NCI-H510A (cell line): ENCODE measurements around the gene GJB2.

Source experiments
- DNase-seq: peaks from one replicate; lab custom pipeline; 2025; lab: John Stamatoyannopoulos, UW

The GJB2 gene

GRCh38 chr13:20192836-20193161 lies at the start of gene GJB2:
Gene GJB2 (minus strand): TSS chr13:20192938. CDS start chr13:20189581, 3,357 bp downstream.
- no peak for DNase-seq

- no peak for DNase-seq
Measured at GRCh38 chr13:20241593-20241992, 48.9 kb upstream of the GJB2 start.

GRCh38 chr13:20239748-20240147 lies 47.0 kb upstream of the GJB2 start:
- DNase-seq: no peak

GRCh38 chr13:20232556-20233277 lies 40.0 kb upstream of the GJB2 start:
- DNase-seq: no peak

GRCh38 chr13:20231839-20232555 lies 39.3 kb upstream of the GJB2 start, which contains the start of gene GJB6:
Gene GJB6 (minus strand): TSS chr13:20232319. CDS start chr13:20223480, 8,839 bp downstream.
- DNase-seq: no peak

GRCh38 chr13:20230913-20231838 lies 38.4 kb upstream of the GJB2 start:
- no peak for DNase-seq

GRCh38 chr13:20227730-20228129 lies 35.0 kb upstream of the GJB2 start:
- no peak for DNase-seq

- DNase-seq: no peak
Measured at GRCh38 chr13:20227288-20227687, 34.5 kb upstream of the GJB2 start.

- no peak for DNase-seq
Measured at GRCh38 chr13:20222553-20222952, 29.8 kb upstream of the GJB2 start.

GRCh38 chr13:20221772-20222171 lies 29.0 kb upstream of the GJB2 start:
- no peak for DNase-seq

- no peak for DNase-seq
Measured at GRCh38 chr13:20219577-20219976, 26.8 kb upstream of the GJB2 start.

GRCh38 chr13:20217168-20217567 lies 24.4 kb upstream of the GJB2 start:
- DNase-seq: no peak

GRCh38 chr13:20209948-20210347 lies 17.2 kb upstream of the GJB2 start:
- no peak for DNase-seq

GRCh38 chr13:20206698-20207235 lies 14.0 kb upstream of the GJB2 start:
- DNase-seq: no peak

GRCh38 chr13:20206065-20206697 lies 13.4 kb upstream of the GJB2 start:
- no peak for DNase-seq

- no peak for DNase-seq
Measured at GRCh38 chr13:20198781-20199180, 6.0 kb upstream of the GJB2 start.

- DNase-seq: no peak
Measured at GRCh38 chr13:20197361-20197834, 4.7 kb upstream of the GJB2 start.

GRCh38 chr13:20195801-20196200 lies 3.1 kb upstream of the GJB2 start:
- DNase-seq: no peak

GRCh38 chr13:20193907-20194631 lies 1.3 kb upstream of the GJB2 start:
- DNase-seq: no peak

- DNase-seq: no peak
Measured at GRCh38 chr13:20193162-20193906, 596 bp upstream of the GJB2 start.
